Measurements from ENCODE around the gene ABCC3.

DNA sequence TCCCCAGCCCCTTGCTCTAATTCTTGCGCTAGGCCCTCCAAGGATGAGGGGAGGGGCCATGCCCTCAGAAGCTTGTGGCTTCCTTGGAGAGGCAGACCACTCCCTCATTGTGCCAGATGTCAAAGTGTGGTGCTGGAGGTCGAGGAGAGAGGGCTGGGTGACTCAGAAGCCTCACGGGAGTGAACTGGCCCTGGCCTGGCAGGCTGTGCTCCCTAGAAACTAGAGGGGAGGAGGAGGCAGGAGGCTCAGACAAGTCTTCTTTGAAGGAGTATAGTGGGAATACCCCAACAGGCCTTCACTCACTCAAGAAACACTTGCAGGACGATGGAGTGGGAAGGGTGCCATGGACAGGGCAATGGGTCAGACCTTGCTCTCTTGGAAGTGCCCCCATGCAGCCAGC lies 54.6 kb downstream of the ABCC3 start:
- TF ChIP-seq CTCF (IDR thresholded peaks at IDR 0.05) (no peak), POLR2A (IDR thresholded peaks at IDR 0.05) (no peak), EP300 (IDR thresholded peaks at IDR 0.05) (no peak), POLR2AphosphoS5 (IDR thresholded peaks at IDR 0.05) (no peak)

Data from stomach (tissue), 4 donors.